ENCODE results near the gene FXYD3. TPM values are rescaled to one million over a fixed set of nuclear protein-coding genes. Genes with fewer than 3 reads are reported as not detected.

Gene FXYD3
- total and polyA plus RNA-seq, 2 of the 13 experiments (the other 11 are each of a cell fraction or from before 2014, with no cell fraction given), result 4.9 TPM; not detected in 1

DNA sequence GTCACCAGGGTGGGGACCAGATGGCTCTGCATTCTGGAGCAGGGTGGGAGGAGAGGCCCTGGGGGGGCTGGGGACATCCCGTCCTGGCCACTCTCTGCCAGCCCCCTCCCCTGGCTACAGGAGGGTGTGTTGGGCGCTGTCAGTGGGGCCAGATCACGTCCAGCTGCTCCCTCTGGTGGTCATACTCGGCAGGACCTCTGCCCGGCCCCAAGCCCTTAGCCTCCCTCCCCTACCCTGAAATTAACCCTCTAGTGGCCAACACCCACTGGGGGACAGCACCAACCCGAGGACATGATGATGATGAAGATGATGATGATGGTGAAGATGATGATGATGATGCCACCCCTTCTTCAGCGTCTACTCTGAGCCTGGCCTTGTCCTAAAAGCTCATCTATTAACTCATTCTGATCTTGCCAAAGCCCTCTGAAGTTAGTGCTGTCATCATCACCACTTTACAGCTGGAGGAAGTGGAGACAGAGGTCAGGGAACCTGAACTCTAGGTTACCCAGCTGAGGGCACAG, 19.8 kb downstream of the FXYD3 start (continued):
- TF ChIP-seq, protein P1, sequence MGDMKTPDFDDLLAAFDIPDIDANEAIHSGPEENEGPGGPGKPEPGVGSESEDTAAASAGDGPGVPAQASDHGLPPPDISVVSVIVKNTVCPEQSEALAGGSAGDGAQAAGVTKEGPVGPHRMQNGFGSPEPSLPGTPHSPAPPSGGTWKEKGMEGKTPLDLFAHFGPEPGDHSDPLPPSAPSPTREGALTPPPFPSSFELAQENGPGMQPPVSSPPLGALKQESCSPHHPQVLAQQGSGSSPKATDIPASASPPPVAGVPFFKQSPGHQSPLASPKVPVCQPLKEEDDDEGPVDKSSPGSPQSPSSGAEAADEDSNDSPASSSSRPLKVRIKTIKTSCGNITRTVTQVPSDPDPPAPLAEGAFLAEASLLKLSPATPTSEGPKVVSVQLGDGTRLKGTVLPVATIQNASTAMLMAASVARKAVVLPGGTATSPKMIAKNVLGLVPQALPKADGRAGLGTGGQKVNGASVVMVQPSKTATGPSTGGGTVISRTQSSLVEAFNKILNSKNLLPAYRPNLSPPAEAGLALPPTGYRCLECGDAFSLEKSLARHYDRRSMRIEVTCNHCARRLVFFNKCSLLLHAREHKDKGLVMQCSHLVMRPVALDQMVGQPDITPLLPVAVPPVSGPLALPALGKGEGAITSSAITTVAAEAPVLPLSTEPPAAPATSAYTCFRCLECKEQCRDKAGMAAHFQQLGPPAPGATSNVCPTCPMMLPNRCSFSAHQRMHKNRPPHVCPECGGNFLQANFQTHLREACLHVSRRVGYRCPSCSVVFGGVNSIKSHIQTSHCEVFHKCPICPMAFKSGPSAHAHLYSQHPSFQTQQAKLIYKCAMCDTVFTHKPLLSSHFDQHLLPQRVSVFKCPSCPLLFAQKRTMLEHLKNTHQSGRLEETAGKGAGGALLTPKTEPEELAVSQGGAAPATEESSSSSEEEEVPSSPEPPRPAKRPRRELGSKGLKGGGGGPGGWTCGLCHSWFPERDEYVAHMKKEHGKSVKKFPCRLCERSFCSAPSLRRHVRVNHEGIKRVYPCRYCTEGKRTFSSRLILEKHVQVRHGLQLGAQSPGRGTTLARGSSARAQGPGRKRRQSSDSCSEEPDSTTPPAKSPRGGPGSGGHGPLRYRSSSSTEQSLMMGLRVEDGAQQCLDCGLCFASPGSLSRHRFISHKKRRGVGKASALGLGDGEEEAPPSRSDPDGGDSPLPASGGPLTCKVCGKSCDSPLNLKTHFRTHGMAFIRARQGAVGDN (CRISPR knock-in tag; IDR thresholded peaks at IDR 0.05), result peak; percentile 88
- TF ChIP-seq ZNF274 (CRISPR knock-in tag; IDR thresholded peaks at IDR 0.05) (peak; percentile 76; the same call in 1 of the 2 replicates), ZNF44 (CRISPR knock-in tag; IDR thresholded peaks at IDR 0.05) (no peak), ZNF609 (CRISPR knock-in tag; IDR thresholded peaks at IDR 0.05; ENCODE audit: borderline replicate concordance) (0 out of 2 replicates have a peak, but pooled peaks have one; percentile 18), DMAP1 (CRISPR knock-in tag; IDR thresholded peaks at IDR 0.05) (no peak)
- TF ChIP-seq, protein P2, sequence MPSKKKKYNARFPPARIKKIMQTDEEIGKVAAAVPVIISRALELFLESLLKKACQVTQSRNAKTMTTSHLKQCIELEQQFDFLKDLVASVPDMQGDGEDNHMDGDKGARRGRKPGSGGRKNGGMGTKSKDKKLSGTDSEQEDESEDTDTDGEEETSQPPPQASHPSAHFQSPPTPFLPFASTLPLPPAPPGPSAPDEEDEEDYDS (CRISPR knock-in tag; IDR thresholded peaks at IDR 0.05), result peak; percentile 22; the same call in 1 of the 2 replicates
- TF ChIP-seq, protein P3, sequence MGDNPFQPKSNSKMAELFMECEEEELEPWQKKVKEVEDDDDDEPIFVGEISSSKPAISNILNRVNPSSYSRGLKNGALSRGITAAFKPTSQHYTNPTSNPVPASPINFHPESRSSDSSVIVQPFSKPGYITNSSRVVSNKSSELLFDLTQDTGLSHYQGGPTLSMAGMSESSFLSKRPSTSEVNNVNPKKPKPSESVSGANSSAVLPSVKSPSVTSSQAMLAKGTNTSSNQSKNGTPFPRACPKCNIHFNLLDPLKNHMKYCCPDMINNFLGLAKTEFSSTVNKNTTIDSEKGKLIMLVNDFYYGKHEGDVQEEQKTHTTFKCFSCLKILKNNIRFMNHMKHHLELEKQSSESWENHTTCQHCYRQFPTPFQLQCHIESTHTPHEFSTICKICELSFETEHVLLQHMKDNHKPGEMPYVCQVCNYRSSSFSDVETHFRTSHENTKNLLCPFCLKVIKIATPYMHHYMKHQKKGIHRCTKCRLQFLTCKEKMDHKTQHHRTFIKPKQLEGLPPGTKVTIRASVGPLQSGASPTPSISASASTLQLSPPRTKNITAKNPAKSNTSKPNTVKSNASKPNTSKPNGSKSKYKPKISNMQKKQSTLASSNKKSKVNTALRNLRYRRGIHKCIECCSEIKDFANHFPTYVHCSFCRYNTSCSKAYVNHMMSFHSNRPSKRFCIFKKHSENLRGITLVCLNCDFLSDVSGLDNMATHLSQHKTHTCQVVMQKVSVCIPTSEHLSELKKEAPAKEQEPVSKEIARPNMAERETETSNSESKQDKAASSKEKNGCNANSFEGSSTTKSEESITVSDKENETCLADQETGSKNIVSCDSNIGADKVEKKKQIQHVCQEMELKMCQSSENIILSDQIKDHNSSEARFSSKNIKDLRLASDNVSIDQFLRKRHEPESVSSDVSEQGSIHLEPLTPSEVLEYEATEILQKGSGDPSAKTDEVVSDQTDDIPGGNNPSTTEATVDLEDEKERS (CRISPR knock-in tag; IDR thresholded peaks at IDR 0.05), result no peak
- TF ChIP-seq, protein P4, sequence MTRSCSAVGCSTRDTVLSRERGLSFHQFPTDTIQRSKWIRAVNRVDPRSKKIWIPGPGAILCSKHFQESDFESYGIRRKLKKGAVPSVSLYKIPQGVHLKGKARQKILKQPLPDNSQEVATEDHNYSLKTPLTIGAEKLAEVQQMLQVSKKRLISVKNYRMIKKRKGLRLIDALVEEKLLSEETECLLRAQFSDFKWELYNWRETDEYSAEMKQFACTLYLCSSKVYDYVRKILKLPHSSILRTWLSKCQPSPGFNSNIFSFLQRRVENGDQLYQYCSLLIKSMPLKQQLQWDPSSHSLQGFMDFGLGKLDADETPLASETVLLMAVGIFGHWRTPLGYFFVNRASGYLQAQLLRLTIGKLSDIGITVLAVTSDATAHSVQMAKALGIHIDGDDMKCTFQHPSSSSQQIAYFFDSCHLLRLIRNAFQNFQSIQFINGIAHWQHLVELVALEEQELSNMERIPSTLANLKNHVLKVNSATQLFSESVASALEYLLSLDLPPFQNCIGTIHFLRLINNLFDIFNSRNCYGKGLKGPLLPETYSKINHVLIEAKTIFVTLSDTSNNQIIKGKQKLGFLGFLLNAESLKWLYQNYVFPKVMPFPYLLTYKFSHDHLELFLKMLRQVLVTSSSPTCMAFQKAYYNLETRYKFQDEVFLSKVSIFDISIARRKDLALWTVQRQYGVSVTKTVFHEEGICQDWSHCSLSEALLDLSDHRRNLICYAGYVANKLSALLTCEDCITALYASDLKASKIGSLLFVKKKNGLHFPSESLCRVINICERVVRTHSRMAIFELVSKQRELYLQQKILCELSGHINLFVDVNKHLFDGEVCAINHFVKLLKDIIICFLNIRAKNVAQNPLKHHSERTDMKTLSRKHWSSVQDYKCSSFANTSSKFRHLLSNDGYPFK (CRISPR knock-in tag; IDR thresholded peaks at IDR 0.05; ENCODE audit: borderline replicate concordance), result no peak; the same call in 1 of the 2 replicates
